HL-60 (cell line): ENCODE data around the gene SMOC2.

Source experiments
- DNase-seq, 2 experiments: peaks; one replicate each; pipeline ENCODE4 v3.0.0-alpha.2; 2010 to 2020; ENCODE audit warnings: low read depth in 1 of 2, low spot score in 1 of 2
- H3K27ac ChIP-seq: fragments of 250-450 bp; sonication (Bioruptor Pico); replicated peaks from 2 replicates; pipeline ENCODE4 v1.5.1; 2020; ENCODE audit warnings: mild to moderate bottlenecking, moderate library complexity
- H3K27me3 ChIP-seq: fragments of 250-450 bp; sonication (Bioruptor Pico); 2 replicates; pipeline ENCODE4 v1.5.1; 2021; ENCODE audit warnings: mild to moderate bottlenecking, moderate library complexity; ENCODE audit not compliant: insufficient read depth, poor library complexity, severe bottlenecking
- H3K4me3 ChIP-seq: replicated peaks from 2 replicates; pipeline ENCODE4 v1.5.1; 2011; ENCODE audit warnings: mild to moderate bottlenecking, control low read depth, low read length; ENCODE audit not compliant: insufficient read depth
- CTCF ChIP-seq: IDR thresholded peaks from one replicate; pipeline ENCODE4 v1.5.1; 2011; ENCODE audit warnings: low read length, control low read depth, inconsistent platforms; ENCODE audit not compliant: insufficient read depth
- GABPA ChIP-seq: IDR thresholded peaks from 2 replicates; pipeline ENCODE4 v1.6.1; 2012; ENCODE audit warnings: low read depth
- POLR2AphosphoS5 ChIP-seq: IDR thresholded peaks from 2 replicates; pipeline ENCODE4 v1.6.1; 2012; ENCODE audit warnings: low read depth
- REST ChIP-seq: IDR thresholded peaks from 2 replicates; pipeline ENCODE4 v1.6.1; 2012; ENCODE audit warnings: low read depth; ENCODE audit not compliant: insufficient replicate concordance
- SPI1 ChIP-seq: IDR thresholded peaks from 2 replicates; pipeline ENCODE4 v1.6.1; 2012; ENCODE audit warnings: low read depth, mild to moderate bottlenecking, borderline replicate concordance

The SMOC2 gene

GRCh38 chr6:168640181-168640580, 199.2 kb downstream of the SMOC2 start:
- H3K4me3 ChIP-seq: no peak overlapping the region
- peaks cover 2% of the 10 kb centered on the region for H3K27me3 ChIP-seq
- no peak overlapping the region for H3K27ac ChIP-seq
- no peak for DNase-seq
- TF ChIP-seq GABPA (no peak), CTCF (no peak), SPI1 (no peak), REST (no peak), POLR2AphosphoS5 (no peak)

- DNase-seq: no peak
- H3K4me3 ChIP-seq: no peak overlapping the region
- no peak overlapping the region for H3K27ac ChIP-seq
- no peak for TF ChIP-seq SPI1
- TF ChIP-seq POLR2AphosphoS5: no peak
- no peak for TF ChIP-seq CTCF
- TF ChIP-seq GABPA: no peak
- TF ChIP-seq REST: no peak
- peaks cover 2% of the 10 kb centered on the region for H3K27me3 ChIP-seq
These were observed 199.8 kb downstream of the SMOC2 start for GRCh38 chr6:168640768-168641167.

GRCh38 chr6:168641446-168641845, 200.5 kb downstream of the SMOC2 start:
- H3K27me3 ChIP-seq: peaks cover 2% of the 10 kb centered on the region
- H3K4me3 ChIP-seq: no peak overlapping the region
- no peak for TF ChIP-seq POLR2AphosphoS5
- TF ChIP-seq GABPA: no peak
- no peak for TF ChIP-seq REST
- no peak for TF ChIP-seq CTCF
- TF ChIP-seq SPI1: no peak
- no peak overlapping the region for H3K27ac ChIP-seq
- DNase-seq: no peak
